NCI-H2107 treated with DMSO at 0.1 percent for 48 hours (cell line): ENCODE measurements around the gene ALDH1L1.
A peak's percentile ranks its signal among the peaks of the same experiment; 100 is the strongest.

Experiments used
- DNase-seq: peaks from one replicate; lab custom pipeline; 2025; ENCODE audit not compliant: unreplicated experiment; lab: John Stamatoyannopoulos, UW

Gene ALDH1L1

GRCh38 chr3:126197343-126197742, 17.0 kb upstream of the ALDH1L1 start:
- no peak for DNase-seq

DNA sequence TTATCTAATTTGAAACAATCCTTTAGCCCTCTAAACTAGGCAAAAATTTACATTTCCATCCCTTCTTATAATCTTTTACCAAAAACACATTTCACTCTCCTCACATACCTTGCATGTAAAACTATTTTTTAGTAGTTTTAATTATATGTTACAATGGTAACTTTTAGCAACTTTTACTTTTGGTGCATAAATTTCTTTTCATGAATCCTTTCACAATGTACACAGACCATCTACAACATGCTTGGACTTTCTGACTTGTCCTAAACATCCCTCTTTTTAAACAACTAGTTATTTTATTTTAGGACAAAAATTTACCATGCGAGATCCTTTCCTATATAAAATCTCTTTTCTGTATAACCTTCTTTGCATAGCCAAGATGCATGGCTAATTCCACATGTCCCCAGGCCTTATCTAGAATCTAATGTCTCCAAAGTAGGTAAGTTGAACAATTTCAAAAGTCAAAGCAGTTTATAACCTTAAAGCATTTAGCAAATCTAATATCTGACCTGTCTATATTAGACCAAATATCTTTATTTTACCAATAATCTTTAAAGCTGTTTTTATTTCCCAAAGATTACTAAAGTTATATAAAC, 14.4 kb upstream of the ALDH1L1 start:
- no peak for DNase-seq

GRCh38 chr3:126191246-126191645, 10.9 kb upstream of the ALDH1L1 start:
- no peak for DNase-seq

DNA sequence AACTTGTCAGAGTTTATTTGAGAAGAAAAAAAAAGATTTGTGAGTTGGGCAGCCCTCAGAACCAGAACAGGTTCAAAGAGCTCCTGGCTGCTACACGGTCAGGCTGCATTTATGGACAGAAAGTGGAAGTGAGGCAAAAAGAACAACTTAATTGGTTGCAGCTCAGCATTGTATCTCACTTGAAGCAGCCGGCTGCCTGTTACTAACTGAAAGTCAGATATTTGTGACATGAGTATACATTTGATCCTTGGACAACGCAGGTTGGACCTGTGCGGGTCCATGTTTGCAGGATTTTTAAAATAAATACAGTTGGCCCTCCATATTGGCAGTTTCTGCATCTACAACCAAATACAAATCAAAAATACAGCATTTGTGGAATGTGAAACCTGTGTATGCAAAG, 7.5 kb upstream of the ALDH1L1 start:
- no peak for DNase-seq

- no peak for DNase-seq
Observed at GRCh38 chr3:126186749-126187148, 6.4 kb upstream of the ALDH1L1 start.

GRCh38 chr3:126186271-126186670, 5.9 kb upstream of the ALDH1L1 start:
- DNase-seq = no peak

DNA sequence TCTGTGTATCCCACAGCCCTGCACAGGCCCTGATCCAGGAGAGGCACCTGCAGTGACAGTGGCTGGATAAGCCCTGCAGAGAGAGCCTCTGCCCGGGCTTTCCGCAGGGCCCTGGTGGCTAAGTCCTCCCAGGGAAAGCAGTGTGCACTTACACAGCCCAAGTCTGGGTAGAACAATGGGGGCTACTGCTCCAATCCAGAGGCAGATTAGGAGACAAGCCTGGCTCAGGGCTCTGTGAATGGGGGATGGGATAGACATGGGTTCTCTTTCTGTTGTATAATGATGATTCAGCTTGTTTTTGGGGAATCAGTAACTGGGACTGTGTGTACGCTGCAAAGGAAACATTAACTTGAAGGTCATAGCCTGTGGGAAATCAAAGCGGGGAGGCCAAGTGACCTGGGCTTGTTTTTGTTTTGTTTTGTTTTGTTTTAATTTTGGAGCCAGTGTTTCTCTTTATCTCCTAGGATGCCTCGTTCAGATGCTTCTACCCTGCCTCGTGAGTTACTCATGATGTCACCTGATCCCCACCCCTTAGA, 4.1 kb upstream of the ALDH1L1 start:
- DNase-seq = no peak

DNA sequence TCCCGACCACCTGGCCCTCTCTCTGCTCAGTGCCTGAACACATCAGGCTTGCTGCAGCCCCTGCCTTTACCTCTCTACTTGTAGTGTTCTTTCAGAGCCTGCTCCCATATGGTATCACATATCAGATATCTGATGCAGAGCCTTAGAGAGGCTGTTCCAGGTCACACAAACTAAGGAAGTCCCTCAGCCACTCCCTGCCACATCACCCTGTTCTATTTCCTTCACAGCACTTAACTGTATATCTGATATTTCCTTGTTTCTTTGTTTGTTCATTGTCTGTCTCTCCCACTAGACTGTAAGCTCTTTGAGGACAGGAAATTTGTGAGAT, 976 bp upstream of the ALDH1L1 start:
- peak; percentile 25 for DNase-seq

DNA sequence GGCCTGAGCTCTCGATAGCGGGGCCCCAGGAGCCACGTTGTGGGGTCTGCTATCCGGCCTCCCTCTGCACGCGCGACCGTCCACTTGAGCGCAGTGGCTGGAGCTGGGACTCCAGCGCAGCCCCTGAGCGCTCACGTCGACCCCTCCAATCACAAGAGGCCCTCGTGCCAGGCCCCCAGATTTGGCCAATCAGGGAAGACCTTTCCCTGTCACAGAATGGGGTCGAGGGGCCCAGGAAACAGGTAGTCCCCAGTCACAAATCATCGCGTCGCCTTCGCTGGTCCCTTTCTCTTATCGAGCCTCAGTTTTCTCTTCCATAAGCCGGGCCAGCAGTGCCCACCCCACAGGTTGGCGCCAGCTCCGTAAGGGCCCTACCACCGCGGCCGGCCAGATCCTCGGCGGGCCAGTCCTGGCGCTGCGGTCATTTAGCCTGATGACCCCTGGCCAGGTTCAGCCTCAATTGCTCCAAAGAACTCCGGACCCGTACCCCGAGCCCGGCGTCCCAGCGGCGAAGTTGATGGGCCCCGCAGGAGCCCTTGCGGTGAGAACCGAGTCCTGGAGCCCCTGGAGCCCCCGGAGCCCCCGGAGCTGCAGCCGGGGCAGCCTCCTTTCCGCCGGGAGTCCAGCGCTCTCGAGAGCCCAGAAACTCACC, 435 bp downstream of the ALDH1L1 start:
- DNase-seq = no peak

DNA sequence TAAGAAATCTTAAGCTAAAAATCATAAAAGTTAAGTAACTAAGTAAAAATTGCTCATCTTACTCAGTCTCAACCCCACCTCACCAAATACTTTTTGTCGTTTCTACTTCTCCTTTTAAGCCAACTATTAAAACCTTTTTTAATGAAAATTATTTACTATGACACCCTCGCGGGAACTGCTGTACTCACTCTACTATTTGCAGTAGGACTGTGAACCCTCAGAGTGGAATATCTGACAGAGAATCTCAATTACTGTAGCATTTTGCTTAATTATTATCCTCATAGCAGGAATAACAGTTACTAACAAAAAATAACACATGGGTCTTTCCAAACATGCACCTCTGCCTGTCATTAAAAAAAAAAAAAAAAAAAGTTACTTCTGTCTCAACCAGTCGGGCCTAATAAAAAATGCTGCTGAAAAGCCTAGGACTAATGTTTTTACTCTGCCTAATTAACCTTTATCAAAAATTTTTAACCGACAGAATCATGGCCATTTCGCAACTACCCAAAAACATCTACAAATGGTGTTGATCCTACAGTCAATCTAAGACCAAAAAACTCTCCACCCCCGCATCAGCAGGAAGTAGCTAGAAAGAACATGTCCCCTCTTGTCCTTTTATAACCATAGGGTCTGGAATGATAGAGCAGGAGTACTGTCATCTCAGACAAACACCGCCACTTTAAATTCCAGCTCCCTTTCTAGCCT, 10.2 kb downstream of the ALDH1L1 start:
- DNase-seq = no peak

DNA sequence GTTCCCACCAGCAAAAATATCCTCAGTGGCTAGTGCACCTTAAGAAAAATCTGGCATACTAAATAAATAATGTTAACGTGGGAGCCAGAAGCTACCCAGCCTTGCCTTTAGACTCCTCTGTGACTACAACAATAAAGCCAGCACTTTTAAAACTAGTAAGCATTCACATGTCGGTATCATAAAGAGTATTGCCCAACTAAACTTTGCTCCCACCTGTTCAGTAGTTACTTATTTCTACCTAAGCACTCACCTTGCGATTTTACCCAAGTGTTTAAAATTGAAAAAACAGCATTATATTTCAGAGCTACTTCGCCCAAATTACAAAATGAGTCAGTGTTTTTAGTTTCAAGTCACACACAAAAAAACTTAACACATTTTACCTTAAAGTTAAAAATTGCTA, 12.8 kb downstream of the ALDH1L1 start:
- no peak for DNase-seq

DNA sequence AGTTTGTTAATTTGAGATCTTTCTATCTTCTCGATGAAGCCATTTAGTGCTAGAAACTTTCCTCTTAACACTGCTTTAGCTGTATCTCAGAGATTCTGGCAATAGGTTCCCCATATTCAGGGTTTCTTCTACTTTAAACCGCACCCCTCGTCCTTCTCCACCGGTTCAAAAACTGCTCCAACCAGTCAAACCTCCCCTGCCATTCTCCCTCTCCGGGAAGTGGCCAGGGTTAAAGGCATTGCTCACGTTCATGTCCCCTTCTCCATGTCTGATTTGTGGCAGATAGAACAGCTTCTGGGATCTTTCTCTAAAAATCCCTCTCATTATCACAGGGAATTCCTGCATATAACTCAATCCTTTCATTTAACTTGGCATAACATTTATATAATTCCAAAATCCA, 14.4 kb downstream of the ALDH1L1 start:
- DNase-seq = no peak

GRCh38 chr3:126161309-126161708, 19.1 kb downstream of the ALDH1L1 start:
- DNase-seq = no peak

GRCh38 chr3:126160243-126161210, 19.9 kb downstream of the ALDH1L1 start:
- DNase-seq = no peak

DNA sequence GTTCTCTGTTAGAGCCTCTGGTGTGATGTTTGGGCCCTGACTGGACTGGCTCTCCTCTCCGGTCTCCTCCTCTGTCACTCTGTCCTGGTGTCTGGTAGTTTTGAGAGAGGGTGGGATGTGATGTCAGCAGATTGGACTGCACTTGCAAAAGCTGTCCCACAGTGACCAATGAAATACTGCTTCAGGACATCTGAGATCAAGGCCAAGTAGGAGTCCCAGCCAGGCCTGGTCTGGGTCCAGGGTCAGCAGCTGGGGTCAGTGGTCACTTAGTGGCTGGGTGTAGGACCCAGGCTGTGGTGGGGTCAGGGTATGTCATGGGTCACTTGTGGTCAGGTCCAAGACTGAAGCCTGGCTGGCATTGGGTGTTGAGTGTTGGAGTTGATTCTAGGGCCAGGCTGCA, 20.9 kb downstream of the ALDH1L1 start:
- no peak for DNase-seq

DNA sequence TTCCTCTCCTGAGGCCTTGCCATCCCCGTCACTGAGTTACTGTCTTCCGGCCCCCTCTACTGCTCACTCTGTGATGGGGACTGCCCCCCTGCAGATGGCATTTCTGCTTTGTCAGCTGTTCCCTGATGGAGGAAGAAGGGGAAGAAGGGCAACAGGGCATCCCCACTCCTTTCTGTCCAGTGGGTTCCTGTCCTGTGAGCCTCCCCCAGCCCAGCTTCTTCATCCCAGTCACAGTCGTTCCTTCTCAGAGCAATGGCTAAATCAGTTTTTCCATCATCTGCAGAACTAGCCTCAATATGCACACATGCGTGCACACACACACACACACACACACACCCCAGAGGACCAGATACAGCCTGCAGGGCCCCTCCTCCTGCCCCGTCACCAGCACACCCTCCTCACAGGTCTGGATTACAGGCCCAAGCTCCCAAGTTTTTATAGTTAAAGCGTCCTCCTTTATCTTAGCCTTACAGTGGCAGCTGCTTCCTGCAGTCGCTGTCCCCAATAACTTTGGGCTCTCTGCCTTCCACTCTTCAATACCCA, 21.4 kb downstream of the ALDH1L1 start:
- DNase-seq = no peak

- no peak for DNase-seq
Observed at GRCh38 chr3:126158016-126158911, 22.1 kb downstream of the ALDH1L1 start.

GRCh38 chr3:126157083-126157768, 23.2 kb downstream of the ALDH1L1 start:
- DNase-seq = no peak

GRCh38 chr3:126156468-126156867, 23.9 kb downstream of the ALDH1L1 start:
- DNase-seq = no peak
